HG03378 (cell line): ENCODE data around the gene ZNF718.
"Not testable (repeated sequence)": the region's sequence is repeated elsewhere in the genome, so short reads cannot be mapped to it uniquely, and the experiment has no call there.

Experiments
- ATAC-seq: cut with Tn5 transposase; IDR thresholded peaks from one replicate; pipeline ENCODE4 v1.9.1; 2021; ENCODE audit warnings: mild to moderate bottlenecking, moderate library complexity; ENCODE audit not compliant: unreplicated experiment

The ZNF718 gene

DNA sequence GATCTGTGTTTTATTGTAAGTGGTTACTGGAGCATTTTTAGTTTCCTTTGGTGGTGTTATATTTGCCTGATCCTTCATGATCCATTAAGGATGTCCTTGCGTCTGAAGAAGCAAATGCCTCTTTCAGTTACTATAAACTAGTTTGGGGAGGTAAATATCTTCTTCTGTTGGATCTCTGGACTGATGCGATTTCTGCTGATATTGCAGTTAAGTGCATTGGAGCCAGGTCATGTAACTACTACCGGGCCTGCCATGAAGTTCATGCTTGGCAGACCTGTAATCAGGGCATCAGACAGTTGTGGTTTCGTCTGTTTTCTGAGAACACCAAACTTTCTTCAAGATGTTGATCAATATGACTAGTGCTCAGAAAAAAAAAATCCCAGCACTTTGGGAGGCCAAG lies 22.9 kb downstream of the ZNF718 start:
- no peak for ATAC-seq

DNA sequence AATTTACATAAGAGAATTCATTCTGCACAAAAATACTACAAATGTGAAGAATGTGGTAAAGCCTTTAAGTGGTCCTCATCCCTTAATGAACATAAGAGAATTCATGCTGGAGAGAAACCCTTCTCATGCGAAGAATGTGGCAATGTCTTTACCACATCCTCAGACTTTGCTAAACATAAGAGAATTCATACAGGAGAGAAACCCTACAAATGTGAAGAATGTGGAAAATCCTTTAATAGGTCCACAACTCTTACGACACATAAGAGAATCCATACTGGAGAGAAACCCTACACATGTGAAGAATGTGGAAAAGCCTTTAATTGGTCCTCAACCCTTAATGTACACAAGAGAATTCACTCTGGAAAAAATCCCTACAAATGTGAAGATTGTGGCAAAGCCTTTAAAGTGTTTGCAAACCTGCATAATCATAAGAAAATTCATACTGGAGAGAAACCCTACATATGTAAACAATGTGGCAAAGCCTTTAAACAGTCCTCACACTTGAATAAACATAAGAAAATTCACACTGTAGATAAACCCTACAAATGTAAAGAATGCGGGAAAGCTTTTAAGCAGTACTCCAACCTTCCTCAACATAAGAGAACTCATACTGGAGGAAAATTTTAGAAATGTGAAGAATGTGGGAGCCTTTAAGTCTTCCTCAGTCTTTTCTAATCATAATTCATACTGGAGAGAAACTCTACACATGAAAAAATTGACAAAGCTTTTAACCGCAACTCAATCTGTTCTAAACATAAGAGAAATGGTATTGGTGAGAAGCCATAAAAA lies 37.4 kb downstream of the ZNF718 start:
- ATAC-seq = no peak

DNA sequence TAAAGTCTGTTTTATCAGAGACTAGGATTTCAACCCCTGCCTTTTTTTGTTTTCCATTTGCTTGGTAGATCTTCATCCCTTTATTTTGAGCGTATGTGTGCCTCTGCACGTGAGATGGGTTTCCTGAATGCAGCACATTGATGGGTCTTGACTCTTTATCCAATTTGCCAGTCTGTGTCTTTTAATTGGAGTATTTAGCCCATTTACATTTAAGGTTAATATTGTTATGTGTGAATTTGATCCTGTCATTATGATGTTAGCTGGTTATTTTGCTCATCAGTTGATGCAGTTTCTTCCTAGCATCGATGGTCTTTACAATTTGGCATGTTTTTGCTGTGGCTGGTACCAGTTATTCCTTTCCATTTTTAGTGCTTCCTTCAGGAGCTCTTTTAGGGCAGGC lies 45.3 kb downstream of the ZNF718 start:
- not testable (repeated sequence) for ATAC-seq

DNA sequence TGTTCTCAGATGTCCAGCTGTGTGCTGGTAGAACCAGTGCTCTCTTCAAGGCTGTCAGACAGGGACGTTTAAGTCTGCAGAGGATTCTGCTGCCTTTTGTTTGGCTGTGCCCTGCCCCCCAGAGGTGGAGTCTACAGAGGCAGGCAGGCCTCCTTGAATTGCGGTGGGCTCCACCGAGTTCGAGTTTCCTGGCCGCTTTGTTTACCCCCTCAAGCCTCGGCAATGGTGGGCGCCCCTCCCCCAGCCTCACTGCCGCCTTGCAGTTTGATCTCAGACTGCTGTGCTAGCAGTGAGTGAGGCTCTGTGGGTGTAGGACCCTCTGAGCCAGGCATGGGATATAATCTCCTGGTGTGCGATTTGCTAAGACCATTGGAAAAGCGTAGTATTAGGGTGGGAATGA lies 47.0 kb downstream of the ZNF718 start:
- not testable (repeated sequence) for ATAC-seq

DNA sequence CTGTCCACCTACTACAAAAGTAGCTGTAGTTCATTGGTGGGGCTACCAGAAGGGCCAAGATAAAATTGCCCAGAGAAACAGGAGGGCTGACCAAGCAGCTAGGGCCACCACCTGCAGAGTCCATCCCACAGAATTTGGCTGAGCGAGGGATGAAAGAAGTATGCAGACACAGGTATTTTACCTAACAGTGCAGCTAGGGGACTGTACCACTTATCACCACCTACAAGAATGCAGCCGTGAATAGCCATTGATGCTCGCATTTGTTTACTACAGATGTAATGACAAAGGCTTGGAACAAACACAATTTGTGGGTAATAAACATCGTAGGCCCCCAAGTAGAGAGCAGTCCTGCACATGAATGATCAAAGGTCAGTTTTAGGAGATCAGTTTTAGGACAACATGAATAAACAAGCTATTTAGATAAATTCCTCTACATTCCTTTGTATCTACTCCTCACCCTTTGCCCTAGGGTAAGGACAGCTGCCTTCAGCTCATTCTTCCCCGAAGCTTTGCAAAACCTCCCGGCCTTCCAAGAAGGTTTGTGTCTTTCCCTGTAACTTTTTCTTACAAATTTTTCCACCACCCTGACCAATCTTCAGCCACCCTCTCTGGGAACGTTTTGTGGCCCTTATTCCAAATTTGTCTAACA lies 49.5 kb downstream of the ZNF718 start:
- ATAC-seq = no peak

DNA sequence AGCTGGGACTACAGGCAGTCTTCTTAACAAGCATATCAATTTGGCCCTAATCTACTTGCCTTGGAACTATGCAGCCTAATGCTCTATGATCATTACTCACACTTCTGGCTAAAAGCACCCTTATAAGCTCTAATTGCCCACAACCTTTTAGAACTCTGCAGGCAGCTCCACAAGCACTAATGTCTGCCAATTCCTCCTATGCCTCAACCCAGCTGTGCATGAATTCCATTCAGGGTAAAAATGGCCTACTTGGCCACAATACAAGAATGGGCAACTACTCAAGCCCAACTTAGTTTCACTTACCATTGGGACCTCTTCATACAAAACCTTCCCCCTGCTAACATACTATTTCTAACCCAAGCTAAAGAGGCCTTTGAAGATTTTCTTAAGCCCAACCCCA lies 51.7 kb downstream of the ZNF718 start:
- ATAC-seq = no peak

DNA sequence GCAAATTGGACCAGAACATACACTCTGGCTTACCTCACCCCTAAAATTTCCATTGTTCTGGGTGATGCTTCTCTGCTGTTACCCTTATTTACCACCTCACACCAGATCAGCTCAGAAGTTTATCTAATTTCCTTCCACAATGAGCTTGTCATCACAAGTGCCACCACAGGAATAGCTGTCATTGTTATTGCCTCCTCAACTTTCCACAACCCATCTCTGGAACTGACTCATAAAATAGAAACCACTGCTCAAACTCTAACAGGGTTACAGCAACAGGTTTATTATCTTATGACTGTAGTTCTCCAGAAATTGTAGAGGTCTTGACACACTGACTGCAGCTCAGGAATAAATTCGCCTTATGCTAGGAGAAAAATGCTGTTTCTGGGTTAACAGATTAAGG lies 52.7 kb downstream of the ZNF718 start:
- ATAC-seq = no peak

DNA sequence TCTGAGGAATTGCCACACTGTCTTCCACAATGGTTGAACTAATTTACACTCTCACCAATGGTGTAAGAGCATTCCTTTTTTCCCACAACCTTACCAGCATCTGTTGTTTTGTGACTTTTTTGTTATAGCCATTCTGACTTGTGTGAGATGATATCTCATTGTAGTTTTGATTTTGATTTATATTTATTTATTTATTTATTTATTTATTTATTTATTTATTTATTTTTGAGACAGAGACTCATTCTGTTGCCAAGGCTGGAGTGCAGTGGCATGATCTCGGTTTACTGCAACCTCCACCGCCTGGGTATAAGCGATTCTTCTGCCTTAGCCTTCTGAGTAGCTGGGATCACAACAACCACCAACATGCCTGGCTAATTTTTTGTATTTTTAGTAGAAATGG lies 57.9 kb downstream of the ZNF718 start:
- ATAC-seq = not testable (repeated sequence)

DNA sequence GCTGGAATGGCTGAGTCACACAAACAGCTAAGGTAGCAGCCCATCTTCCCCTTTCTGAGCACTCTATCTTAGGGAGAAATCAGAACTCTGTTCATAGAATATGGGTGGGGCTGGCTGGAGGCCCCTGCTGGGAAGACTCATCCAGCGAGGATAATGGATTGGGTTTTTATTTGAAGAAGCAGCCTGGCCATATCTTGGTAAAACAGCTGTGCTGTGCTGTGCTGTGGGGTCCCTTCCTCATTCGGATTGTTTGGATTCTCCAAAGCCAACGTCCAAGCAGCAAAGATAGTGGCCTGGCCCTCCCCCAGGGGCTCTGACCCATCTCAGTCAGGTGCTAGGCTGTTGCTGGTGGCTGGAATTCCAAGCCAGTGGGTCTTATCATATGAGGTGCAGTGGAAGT lies 63.8 kb downstream of the ZNF718 start:
- ATAC-seq = no peak

DNA sequence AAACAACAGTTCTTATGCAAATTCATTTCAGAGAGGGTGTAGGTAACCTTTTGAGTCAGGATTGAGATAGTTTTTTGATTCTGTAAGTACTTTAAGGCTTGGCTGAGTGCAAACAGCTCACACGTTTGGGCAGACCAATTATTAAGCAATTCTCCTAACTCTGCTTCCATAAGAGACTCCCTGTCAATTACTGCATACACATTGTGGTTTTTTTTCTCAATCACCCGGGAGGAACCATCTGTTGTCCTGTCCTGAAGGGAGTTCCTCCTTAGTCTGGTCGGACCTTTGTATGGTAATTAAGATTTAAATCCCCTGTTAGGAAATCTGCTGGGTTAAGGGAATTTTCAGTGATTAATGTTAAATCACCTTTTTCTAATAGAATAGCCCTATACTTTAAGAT lies 70.9 kb downstream of the ZNF718 start:
- ATAC-seq = not testable (repeated sequence)

DNA sequence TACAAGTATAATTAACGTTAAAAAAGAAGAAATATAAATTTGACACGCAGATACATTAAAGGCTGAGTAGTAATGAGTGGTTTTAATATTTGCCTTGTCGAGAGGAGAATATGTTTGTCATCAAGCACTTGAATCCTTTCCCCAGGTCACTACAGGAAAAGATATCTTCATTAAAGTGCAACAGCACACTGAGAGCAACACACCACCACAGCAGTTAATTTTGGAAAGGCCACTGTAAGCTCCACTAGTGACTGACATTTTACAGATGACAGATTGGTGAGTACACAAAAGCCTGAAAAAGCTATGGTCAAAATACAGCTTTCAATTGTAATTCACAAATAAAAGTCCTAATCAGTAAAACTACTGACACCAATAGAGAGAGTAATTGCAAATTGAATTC lies 76.6 kb downstream of the ZNF718 start:
- ATAC-seq = no peak

DNA sequence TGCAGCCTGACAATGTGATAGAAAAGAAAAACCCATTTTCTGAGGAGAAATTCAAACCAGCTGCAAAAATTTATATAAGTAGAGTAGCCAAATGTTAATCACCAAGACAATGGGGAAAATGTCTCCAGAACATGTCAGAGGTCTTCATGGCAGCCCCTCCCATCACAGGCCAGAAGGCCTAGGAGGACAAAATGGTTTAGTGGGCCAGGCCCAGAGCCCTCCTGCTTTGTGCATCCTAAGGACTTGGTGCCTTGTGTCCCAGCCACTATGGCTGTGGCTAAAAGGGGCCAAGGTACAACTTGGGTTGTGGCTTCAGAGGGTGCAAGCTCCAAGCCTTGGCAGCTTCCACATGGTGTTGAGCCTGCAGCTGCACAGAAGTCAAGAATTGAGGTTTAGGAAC lies 78.5 kb downstream of the ZNF718 start:
- not testable (repeated sequence) for ATAC-seq

DNA sequence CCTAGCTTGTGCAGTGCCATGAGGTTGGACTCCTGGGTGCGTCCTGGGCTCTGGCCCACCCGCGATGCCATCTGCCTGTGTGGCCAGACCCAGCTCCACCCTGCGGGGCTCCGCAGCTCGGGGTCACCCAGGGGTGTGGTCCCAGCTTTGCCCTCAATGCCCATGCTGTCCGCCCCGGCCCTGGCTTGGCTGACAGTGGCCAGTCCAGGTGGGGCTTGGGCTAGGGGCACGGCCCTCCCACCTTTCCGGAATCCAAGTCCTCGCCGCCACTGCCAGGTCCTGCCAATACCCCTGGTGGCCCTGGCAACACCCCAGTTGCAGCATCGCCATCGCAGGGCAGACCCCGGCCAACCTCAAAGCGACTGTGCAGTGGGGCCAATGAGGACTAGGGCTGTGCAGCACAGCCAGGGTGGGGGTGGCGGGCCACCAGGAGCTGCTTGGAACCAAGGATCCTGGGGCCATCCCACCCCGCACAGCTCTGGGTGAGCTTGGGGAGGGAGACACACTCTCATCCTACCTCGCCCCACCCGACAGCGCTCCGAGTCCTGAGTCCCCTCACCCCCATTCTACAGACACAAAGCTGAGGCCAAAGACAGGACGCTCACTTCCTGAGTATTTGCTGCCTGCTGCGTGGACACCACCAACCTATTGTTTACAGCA lies 80.9 kb downstream of the ZNF718 start:
- no peak for ATAC-seq

DNA sequence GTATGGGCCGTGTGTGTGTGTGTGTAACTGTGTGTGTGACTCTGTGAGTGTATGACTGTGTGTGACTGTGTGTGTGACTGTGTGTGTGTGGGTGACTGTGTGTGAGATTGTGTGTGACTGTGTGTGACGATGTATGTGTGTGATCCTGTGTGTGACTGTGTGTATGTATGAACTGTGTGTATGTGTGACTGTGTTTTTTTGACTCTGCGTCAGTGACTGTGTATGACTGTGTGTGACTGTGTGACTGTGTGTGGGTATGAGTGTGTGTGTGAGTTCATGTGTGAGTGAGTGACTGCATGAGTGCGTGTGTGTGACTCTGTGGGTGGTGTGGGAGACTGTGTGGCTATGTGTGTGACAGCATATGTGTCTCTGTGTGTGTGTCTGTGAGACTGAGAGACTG lies 81.8 kb downstream of the ZNF718 start:
- ATAC-seq = no peak

DNA sequence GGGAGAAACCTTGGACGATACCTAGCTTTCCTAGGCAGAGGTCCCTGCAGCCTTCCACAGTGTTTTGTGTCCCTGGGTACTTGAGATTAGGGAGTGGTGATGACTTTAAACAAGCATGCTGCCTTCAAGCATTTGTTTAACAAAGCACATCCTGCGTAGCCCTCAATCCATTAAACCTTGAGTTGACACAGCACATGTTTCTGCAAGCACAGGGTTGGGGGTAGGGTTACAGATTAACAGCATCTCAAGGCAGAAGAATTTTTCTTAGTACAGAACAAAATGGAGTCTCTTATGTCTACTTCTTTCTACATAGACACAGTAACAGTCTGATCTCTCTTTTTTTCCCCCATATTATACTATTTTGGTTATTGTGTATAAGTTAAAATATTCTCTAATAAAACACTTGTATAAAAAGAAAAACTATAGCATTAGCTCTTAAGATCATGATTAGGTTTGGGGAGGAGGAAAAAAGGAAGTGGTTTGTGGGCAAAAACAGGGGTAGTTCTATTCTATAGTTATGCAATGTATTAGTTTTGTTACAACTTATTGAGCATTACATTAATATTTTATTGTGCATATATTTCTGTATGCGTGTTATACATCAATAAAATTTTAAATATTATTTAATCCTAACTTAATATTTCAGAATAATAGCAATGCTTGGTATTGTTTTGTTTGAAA lies 84.3 kb downstream of the ZNF718 start:
- not testable (repeated sequence) for ATAC-seq

DNA sequence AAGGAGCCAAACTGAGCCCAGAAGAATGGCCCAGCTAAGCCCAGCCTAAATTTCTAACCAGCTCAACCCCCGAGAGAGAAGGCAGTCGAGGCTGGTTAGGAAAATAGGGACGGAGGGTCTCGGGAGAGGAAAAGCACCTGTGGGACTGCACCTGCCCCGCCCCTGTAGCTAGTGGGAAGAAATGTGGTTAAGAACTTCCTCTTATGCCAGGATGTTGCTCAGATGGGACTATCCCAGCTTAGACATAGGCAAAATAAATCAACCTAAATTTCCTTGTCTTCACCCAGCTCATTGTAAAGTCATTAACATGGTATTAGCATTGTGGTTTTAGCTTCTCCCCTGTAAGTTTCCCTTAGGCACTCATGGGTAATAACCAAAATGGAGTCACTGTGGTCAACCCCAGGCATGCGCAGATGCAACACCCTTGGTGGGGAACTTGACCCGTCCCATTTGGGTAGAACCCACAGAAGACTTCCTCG lies 86.8 kb downstream of the ZNF718 start:
- ATAC-seq = no peak

DNA sequence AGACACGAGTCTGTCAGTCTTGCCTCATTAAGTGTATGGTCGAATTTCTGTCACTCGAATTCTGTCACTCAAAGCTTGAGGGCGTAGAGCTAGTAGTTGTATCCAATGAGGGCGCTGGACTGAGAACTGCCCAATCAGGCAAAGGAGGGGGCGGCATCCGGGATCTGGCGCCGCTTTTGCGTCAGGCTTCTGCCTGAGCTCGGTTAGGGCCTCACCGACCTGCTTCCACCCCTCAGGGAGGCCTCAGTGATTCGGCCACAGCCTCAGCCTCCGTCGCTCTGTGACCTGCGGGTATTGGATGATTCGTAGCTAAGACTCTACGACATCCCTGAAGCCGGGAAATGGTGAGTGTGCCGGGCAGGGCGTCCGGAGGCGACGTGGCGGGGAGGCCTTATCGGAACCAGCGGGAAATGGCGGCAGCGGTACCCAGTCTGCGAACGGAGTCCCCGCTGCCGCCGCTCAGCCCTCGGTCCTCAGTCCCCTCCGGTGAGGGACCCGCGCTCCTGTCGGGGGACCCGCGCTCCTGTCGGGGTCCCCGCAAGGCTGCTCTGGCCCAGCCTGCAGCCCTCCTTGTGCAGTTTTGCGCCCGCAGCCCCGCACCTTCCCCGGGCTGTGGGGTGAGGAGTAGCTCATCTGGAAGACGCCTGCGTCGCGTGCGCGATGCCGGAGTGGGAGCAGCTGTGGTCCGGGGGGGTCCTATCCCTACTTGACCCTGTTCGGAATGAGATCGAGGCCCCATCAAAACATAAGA lies 88.3 kb downstream of the ZNF718 start:
- no peak for ATAC-seq

DNA sequence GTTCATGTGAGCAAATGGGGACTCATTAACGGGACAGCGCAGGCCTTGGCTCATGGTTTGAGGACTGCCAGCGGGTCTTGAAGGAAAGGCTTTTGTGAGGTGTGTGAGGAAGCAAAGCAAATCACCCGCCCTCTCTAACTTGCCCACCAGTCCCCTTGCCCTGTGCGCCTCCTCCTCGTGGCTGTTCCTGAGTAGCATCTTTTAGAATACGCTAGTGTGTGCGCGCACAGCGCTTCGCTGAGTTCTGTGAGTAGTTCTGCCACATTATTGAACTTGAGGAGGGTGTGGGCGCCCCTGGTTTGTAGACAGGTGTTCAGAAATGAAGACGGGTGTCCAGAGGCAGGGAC lies 88.9 kb downstream of the ZNF718 start:
- not testable (repeated sequence) for ATAC-seq
